HG03439 (cell line): Measurements from ENCODE around the gene CRYZ.

Experiments
- ATAC-seq: cut with Tn5 transposase; IDR thresholded peaks from one replicate; pipeline ENCODE4 v1.9.1; 2021; ENCODE audit warnings: mild to moderate bottlenecking, moderate library complexity; ENCODE audit not compliant: unreplicated experiment

Gene CRYZ

DNA sequence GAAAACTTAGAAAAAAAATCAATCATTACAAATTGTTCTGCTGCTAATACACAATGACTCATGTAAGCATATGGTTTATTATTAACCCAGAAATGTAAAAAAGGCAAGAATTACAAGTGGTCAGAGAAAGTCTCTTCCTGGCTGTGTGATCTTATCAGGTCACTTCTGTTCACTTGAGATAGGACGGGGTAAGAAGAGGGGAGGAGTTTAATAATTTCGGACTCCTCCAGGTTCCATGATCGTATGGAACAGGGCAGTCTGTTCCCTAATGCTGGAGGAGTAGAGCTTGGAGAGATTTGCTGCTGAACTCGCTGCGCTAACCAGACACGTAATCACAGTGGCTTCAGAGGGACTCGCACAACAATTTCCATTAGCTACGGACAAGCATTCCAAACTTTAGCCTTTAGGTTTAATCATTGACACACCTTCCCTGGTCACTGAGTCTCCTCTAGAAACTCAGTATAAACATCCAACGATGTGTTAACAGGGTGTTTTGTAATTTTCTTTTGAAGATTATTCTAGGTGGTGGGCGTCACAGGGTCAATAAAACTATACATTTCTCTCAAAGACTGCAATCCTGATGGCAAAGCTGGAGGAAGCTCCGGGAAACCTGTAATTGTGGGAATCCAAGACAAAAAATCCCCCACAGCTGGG lies 1.3 kb downstream of the CRYZ start:
- ATAC-seq: no peak

DNA sequence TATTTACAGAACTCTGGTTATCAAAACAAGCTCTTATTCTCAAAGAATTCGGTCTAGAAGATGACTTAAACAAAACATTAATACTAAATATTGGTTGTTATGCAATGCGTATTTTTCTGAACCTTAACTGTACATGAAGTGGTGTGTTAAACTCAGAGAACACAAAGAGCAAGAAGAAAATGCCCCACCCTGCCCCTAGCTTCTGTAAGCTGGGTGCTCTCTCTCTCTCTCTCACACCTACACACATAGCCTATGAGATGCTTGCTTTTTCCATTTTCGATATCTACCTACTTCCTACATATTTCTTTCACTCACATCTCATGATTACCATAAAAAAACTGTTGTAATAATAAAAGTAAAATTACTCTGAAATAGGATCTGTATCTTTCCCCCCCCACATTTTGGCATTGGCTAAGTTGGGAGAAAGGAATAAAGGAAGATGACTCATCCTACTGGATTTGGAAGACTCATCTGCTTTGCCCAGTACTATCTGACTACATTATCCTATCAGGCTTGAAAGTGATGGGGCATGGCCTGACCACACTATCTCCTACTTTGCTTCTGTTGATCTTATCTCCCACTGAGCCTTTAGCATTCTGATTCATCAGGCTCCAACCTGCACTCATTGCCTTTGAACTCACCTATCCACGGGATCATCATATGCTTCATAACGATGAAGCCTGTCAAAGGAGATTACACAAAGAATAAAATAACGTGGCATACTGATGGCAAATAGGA lies 2.9 kb downstream of the CRYZ start:
- ATAC-seq: no peak

DNA sequence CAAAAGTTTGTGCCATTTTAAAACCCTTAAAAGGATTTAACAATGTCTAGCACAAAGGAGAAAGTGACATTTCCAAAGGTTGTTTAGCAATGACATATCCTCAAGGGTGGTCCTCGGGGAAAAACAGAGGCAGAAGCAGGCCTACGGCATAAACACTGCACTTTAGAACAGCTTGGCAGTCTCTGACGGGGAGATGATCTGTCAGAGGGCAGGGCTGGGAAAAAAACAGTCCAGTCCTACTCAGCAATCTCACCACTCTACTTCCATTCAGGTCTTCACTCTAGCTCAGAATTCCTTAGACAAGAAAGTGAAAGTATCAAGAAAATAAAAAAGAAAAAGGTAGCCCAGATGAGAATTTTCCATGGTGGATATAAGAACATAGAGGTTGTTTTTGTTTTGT lies 4.1 kb downstream of the CRYZ start:
- no peak for ATAC-seq

DNA sequence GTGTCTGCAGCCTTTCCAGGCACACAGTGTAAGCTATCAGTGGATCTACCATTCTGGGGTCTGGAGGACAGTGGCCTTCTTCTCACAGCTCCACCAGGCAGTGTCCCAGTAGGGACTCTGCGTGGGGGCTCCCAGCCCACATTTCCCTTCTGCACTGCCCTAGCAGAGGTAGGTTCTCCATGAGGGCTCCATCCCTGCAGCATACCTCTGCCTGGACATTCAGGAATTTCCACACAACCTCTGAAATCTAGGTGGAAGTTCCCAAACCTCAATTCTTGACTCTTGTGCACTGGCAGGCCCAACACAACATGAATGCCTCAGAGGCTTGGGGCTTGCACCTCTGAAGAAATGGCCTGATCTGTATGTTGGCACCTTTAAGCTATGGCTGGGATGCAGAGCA lies 6.8 kb downstream of the CRYZ start:
- ATAC-seq: no peak

DNA sequence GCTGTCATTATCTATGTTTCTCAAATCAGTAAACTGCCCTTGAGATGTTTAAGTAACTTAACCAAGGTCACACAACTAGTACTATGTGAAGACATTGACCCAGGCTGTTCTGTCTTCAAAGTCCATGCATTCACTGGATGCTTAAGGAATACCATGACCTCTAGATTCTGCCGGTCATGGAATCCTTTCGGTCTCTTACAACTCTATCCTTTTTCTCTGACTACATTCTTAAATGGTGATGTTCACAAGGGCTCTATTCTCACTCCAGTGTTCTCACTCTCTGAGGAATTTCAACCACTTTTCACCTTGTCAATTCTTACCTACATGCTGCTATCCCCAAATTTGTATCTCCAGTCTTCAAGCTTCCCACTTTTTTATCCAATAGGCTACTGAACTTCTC lies 15.2 kb downstream of the CRYZ start:
- ATAC-seq: no peak

DNA sequence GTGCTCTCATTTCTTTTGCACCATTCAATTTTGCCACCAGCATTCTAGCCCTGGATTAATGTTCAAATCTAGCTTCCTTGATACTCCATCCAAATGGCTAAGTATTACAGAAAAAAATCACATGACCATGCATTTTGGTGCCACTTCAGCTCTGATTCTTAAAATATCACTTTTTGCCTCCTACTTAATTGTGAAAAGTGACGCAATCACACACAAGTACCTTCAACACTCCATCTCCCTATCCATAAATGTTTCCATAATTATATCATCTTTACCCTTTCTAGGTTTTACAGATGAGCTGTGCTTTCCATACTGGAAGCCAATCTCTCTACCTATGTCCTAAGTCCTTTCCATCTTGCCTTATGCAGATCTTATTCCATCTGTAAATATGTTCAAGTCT lies 16.0 kb downstream of the CRYZ start:
- no peak for ATAC-seq

DNA sequence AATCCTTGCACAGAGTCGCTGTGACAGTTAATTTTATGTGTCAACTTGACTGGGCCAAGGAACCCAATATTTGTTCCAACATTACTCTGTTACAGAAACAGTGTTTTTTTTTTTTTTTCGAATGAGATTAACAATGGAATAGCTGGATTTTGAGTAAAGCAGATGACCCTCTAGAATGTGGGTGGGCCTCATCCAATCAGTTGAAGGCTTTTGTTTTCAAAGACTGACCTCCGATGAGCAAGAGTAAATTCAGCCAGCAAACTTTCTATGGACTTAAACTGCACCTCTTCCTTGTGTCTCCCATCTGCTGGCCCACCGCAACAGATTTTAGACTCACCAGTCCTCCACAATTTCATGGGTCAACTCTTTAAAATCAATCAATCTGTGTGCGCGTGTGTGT lies 17.0 kb downstream of the CRYZ start:
- no peak for ATAC-seq

DNA sequence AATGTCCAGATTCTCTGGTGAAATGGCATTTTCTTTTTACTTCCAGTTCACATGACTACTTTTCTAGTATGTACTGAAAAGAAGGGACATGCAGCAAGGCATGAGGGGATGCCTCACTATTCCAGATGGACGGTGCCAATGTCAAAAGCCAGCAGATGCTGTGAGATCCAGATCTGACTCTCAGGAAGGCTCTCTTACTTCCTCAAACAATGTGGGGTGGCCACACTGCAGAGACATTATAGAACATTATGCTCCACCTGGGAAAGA lies 17.7 kb downstream of the CRYZ start:
- ATAC-seq: no peak

DNA sequence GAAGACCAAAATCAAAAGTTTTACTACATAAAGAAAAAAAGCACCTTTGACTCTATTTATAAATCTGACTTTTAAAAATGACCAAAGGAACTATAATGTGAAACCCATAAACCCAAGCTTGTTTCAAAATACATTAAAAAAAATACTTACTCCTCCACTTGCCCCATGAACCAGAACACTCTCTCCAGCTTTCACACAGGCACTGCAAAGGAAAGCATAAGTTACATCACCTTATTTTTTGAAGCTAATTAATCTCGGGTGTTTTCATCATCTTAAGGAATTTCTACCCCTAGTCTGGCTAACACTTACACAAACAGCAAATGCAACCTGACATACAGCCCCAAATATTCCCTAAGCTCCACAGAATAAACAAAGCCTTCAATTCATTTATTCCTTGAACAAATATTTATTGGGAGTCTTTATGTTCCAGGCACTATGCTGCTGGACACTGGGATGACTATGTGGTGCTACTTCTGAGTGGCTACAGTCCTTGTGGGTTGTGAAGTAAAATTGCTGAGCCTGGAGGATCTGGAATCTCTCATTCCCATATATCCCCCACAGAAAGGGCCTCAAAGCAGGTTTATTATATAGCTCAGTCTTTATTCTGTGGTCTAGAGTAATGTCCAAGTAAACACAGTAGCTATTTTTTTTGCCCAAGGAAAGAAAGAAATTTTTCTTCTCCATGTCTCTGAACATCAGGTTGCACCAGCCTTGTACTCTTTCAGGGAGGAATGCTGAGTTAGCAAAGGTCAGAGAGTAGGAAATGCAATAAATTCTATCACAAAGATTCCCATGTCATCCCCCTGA lies 18.2 kb downstream of the CRYZ start:
- ATAC-seq: peak; percentile 53

DNA sequence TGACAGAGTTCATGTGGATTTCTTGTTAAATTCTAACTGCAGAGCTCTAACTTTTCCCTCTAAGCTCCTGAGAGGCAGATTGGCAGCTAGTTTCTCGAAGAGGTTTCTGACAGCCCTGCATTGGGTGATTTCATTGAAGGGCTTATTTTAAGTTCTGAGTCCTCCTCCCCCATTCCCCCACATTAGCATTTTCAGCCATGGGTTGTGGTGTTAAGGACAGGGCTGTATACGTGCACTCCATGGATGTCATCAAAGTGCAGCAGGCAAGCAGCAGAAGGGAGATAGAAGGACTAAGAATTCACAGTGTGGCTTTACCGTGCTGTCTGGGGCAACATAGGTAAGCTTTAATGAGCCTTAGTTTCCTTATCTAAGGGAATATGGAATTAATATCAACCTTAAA lies 19.0 kb downstream of the CRYZ start:
- peak; percentile 11 for ATAC-seq

DNA sequence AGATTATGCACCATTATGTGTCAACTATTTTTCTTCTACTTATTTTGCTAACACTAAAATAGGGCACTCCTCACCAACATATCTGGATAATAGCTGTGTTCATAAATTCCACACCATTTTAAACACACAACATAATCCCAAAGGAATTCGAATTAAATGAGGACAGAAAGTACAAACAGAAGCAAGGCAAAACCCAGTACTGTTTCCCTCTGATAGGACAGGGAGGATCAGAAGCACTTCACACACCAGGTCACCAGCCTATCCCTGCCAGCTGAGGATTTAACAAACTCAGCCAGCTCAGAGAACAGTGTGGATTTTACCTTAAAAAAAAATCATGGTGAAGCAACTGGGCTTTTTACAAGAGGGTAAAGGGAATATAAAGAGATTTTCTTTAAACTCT lies 20.0 kb downstream of the CRYZ start:
- ATAC-seq: no peak

DNA sequence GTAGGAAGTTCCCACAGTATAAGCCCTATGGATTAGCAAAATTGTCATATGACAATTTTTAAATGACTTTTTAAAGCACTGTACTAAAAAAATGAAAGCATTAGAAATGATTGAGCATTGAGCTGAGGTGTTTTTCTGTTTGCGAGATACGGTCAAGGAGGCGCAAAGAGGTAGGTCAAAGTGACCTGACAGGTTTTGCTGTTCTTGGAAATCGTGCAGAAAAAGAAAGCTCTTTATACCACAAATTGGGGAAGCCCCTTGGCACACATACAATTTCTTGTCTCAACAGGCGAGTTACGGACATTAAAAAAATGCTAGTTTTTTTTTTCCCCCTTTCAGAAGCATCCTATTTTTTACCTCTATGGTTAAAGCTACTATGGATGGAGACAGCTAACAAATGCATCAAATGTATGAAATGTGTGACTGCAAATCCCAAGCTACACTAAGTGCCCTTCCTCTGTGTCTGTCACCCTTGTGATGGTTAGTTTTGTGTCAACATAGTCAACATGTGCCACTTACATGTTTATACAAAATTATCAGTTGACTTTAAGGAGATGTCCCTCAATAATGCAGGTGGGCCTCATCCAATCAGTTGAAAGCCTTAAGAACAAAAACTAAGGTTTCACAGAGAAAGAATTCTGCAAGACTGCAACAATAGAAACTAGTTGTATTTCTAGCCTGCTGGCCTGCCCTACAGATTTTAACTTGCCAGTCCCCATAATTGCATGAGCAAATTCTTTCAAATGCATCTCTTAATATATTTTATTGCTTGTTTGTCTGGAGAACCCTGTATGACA lies 29.3 kb downstream of the CRYZ start:
- no peak for ATAC-seq

DNA sequence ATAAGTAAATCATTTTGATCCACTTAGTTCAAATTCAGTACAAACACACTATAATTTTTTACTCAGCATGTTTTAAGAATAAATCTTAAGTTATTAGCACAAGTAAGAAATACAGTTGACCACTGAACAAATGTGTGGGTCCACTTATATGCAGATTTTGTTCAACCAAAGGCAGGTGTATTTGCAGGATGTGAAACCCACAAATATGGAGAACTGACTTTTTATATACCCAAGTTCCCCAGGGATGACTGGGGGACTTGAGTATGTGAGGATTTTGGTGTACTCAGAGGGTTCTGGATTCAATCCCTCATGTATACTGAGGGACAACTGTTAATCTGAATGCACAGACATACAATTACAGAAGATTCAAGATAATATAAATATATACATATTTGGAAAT lies 33.5 kb downstream of the CRYZ start:
- ATAC-seq: no peak

DNA sequence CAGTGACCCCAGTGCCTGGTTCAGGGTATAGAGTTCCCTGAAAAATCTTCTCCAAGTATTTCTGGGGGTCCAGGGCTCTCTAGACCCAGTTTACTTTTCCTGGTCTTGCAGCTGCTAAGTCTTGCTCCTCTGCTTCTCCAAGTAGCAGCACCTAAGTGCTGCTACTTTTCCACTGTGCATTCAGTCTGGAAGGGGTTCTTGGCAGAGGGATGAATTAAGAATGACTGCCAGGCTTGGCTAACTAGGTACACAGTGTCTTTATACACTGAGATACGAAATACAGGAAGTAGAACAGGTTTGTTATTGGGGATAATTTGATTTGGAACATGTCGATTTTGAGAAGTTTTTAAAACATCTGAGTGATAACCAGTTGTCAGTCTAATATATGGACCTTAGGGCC lies 35.0 kb downstream of the CRYZ start:
- no peak for ATAC-seq

DNA sequence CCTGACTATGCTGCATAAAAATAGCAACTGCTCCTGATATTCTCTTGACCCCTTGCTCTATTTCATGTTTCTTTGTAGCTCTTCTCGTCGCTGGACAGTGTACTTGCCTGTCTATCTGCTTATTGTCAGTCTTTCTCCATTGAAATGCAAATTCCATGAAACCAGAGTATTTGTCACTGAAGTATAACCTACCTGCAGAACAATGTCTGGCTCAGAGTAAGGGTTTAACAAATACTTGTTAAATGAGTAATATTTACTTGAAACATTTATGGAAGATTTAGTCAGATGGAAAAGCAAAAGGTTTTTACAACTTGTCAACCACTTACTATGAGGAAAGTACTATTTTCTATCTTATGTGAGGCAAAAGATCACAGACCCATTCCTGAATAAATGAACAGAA lies 39.4 kb downstream of the CRYZ start:
- no peak for ATAC-seq

DNA sequence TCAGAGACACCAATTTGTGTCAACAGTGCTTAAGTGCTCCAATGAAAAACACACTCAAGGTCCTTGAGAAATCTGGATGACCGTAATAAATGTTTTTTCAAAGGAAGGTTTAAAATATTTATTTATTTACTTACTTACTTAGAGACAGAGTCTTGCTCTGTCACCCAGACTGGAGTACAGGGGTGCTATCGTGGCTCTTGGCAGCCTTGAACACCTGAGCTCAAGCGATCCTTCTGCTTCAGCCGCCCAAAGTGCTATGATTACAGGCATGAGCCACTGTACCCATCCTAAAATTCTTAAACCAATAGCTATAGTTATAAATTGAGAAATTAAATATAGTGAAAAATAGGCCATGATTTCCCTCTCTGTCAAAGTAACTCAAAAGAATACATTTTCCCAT lies 41.9 kb downstream of the CRYZ start:
- ATAC-seq: no peak

DNA sequence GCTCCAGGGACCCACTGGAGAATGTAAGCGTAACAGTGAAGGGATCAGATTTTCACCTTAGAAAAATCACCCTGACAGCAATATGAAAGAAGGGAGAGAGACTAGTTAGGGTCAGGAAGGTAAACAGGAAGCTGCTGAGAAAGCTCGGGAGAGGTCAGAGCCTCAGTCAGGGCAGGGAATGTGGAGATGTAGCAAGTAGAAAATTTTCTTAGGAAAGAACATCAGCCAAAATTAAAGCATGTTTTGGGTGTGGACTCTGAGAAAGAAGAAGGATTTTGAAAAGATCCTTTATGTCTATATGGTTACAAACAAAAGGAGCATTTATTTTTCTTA lies 42.5 kb downstream of the CRYZ start:
- no peak for ATAC-seq

DNA sequence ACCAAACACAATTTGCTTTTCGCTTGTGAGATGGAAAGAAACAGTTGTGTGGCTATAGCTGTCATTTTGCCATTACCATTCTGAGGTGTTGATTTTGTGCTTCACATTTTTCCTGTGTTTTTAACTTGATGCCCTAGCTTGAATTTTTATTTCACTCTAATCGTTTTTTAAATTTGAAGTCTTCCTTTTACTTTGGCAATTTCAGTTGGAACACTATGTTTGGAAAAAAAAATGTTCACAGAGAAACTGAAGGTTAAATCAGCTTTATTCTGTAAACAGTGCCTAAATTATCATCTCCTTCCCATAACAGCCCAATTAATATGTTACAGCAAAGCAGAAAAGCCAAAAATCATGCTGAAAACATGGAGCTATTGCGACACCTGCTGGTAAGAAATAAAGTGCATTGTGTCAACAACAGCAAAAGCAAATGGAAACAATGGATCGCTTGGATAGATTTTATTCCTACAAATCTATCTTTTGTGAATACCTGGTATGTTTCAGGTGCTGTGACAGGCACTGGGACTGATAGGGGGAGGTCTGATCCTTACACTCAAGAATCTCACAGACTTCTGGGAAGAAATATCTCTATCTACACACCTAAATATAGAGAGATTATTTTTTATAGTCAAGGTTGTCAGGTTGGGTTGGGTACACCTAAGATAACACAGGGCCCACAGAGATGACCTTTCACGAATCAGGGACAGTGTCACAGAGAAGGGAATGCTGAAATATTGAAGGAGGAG lies 43.1 kb downstream of the CRYZ start:
- ATAC-seq: no peak

DNA sequence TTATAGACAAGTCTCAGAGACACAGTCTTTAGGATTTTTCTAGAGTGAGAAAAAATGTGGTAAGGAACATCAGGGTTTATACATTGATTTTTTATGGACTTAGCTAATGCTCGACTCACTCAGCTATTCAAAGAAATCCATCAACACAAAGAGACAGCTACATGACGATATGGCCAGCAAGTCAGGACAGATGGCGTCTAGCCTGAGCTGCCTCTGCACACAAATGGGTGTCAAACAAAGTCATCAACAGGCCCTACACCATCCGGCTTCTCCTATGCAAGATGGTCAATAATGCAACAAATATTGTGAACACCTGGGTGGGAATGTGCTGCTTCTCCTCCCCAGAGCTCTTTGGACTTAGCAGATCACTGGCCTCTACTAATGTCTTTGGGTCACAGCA lies 45.9 kb downstream of the CRYZ start:
- ATAC-seq: no peak

DNA sequence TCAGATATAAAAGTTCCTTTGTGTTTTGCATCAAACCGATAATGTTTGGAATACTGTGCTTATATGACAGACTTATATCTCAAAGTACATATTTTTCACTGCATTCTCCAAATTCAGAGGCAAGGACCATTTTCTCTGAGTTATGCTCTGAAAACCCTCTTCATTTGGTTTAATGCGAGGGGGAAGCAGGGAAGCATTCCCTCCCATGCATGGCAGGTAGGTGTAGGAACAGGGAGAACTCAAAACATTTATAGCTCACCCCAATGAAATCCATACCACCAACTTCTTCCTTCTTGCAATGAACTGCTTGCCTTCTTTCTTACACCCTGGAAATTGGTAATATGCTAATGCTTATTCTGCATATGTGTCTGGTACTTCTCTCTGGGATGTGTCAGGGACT lies 48.5 kb downstream of the CRYZ start:
- no peak for ATAC-seq

DNA sequence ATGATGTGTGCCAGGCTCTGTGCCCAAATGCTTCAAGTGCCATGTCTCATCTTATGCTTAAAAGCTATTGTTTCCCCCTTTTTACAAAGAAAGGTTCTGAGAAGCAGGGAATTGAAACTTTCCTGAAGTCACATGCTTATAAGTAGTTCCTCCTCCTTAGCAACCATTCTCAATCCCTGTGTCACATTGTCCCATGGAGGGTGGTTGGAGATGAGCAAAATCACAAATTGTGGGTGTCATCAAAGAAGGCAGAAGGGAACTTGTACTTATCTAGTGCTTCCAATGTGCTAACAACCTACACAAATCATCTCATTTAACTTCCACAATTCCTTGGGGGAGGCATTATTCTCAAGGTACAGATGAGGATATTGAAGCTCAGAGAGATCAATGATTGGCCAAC lies 49.2 kb downstream of the CRYZ start:
- ATAC-seq: no peak
